ENCODE measurements around the gene NCKIPSD. TPM values are rescaled to one million over a fixed set of nuclear protein-coding genes. Genes with fewer than 3 reads are reported as not detected.

The NCKIPSD gene
- total RNA-seq, 2 experiments from 2014 or later = 42.2 to 42.6 TPM

DNA sequence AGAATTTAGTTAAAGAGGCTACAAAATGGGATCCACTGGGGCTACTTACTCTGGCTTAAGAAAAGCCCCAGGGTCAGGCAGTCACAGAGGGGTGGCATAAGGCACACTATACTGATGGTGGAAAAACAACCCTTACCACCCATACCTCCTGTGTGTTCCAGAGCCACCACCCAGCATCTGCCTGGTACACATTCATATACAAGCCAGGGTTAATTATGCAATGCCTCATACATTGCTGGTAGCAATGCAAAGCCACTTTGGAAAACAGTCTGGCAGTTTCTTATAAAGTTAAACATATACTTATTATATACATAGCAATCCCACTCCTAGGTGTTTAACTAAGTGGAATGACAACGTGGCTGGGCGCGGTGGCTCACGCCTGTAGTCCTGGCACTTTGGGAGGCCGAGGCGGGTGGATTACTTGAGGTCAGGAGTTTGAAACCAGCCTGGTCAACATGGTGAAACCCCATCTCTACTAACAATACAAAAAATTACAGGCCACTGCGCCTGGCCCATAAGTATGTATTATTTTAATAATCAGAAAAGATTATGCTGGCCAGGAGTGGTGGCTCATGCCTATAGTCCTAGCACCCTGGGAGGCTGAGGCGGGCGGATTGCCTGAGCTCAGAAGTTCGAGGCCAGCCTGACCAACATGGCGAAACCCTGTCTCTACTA lies 15.2 kb upstream of the NCKIPSD start:
- ChIA-PET POLR2A (interaction anchor here (0.7 kb wide), 1 partner anchor 9 kb away, joined by 11 read pairs; no protein-coding TSS in a partner anchor), CTCF (no interaction called here)

DNA sequence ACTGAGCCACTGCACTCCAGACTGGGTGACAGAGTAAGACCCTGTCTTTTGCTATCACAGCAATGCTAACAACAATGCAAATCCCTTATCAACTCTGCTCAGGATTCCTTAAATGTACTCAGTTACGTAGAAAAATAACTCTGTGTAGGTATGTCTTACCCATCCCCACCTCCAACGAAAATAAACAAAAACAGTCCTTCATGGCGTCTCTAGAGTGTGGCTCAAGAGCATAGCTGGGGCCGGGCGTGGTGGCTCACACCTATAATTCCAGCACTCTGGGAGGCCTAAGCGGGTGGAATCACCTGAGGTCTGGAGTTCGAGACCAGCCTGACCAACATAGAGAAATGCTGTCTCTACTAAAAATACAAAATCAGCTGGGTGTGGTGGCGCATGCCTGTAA lies 13.2 kb upstream of the NCKIPSD start:
- CTCF ChIA-PET = interaction anchor here (0.6 to 1.4 kb wide), 2 partner anchors 75 to 650 kb away, joined by 3 to 4 read pairs; no protein-coding TSS in a partner anchor
- POLR2A ChIA-PET = interaction anchor here (1.5 kb wide), 1 partner anchor 9 kb away, joined by 4 read pairs; no protein-coding TSS in a partner anchor

DNA sequence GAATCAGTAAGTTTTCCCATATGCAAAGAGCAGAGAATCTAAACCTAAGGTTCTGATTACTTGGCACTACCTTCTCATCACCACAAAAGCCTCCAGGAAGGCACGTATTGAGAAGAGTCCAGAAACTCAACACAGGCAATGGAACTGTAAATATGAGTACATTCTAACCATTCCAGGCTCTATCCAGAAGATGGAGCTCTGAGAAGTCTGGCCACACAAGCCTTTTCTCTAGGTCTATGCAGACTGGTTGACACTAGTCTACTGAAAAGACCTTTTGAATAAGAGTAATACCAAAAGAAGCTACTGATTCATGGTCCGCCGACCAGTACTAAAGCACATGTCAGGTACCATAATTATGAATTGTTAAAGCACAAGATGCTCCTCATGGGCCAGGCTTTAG lies 12.2 kb upstream of the NCKIPSD start:
- POLR2A ChIA-PET = interaction anchor here (0.6 to 1.5 kb wide), 2 partner anchors 10 to 14 kb away, joined by 4 to 7 read pairs; no protein-coding TSS in a partner anchor
- CTCF ChIA-PET = interaction anchor here (1.4 kb wide), 1 partner anchor 12 kb away, joined by 5 read pairs; the partner anchor contains the start of gene NCKIPSD

DNA sequence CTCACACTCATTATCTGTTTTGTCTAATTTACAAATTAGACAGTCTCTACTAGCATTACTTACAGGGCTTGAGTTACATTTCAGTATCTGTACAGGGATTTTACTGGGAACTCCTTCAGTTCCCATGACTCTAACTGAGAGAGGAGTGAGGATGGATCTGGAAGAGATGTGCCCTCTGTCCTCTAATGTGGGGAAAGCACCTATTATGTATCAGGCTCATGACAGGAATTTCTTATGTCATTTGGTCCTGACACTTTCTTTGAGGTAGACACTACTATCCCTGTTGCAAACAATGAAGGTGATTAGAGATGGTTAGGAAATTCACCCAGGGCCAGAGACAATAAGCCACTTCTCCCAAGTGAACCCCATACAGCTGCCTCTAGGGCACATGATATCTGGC lies 10.9 kb upstream of the NCKIPSD start:
- ChIA-PET CTCF (no interaction called here), POLR2A (interaction anchor here (1.0 kb wide), 1 partner anchor 11 kb away, joined by 3 read pairs; no protein-coding TSS in a partner anchor)

DNA sequence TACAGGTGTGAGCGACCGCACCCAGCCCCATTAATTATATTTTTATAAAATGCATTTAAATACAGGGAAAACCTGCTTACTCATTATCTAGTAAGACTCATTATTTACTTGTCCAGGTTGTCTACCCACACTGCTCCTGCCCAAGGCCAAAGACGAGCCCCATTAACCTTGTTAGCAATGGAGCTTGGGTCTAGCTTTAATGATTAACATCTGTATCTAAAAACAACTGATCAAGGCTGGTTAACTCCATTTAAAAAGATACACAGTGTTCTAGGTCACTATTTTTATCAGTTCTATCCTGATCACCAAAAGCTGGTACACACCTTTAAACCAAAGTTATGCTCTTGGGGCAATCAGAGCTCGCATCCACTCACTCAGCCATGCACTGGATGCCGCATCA lies 10.4 kb upstream of the NCKIPSD start:
- POLR2A ChIA-PET = interaction anchor here (1.0 kb wide), 1 partner anchor 10 kb away, joined by 3 read pairs; no protein-coding TSS in a partner anchor
- CTCF ChIA-PET = interaction anchor here (0.8 to 1.2 kb wide), 2 partner anchors 10 to 33 kb away, joined by 3 read pairs; partner anchors contain the start of gene NCKIPSD

DNA sequence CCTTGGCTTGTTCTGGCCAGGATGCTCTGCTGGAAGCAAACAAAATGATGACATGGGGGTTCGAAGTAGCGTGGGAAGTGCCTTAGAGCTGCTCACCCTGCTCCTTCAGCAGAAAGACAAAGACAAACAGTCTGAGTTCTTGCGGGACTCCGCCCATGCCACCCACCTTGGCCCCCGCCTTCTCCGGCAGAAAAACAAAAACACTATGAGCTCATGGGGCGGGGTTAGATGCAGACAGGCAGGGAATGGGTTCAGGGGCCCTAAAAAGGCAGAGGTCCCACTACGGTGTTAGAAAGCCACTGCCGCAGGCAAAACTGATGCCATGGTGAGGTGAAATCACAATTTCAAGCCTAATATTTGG lies 9.7 kb upstream of the NCKIPSD start:
- ChIA-PET POLR2A (no interaction called here), CTCF (interaction anchor here (0.8 to 1.2 kb wide), 2 partner anchors 10 to 32 kb away, joined by 3 read pairs; partner anchors contain the start of gene NCKIPSD)

DNA sequence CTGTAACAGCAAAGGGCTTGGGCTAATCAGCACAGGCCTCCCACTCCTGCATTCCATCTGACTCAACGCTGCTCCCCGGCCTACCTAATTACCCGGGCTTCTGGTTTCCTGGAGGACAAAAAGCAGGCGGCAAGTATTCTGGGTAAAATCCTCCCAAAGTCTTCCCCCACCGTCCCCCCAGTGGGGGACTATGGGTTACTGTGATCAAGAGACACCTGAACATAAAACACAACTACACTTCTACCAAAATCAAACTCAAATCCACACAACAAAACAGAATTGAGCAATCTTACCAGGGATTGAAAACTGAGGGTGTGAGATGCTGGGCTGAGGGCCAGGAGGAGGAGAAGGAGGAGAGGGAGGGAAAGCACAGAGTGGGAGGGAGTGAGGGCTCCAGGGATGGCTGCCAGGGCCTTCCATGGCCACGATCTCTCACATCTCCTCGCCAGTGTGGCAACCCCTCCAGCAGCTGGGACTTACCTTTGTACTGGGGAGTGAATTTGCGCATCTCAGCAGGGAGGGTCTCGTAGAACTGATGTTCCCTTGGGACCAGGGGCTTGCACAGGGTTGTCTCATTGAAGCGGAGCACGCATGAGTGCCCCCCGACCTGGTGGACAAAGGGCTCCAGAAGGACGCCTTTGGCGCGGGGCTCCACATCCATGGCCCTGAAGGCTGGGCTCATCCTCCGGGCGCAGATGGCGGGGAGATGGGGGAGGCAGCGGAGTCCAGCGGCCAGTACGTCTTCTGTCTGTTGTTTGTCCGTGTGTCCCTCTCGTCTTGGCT lies 9.1 kb upstream of the NCKIPSD start:
- POLR2A ChIA-PET = no interaction called here
- CTCF ChIA-PET = interaction anchor here (1.2 kb wide), 1 partner anchor 9 kb away, joined by 3 read pairs; the partner anchor contains the start of gene NCKIPSD

DNA sequence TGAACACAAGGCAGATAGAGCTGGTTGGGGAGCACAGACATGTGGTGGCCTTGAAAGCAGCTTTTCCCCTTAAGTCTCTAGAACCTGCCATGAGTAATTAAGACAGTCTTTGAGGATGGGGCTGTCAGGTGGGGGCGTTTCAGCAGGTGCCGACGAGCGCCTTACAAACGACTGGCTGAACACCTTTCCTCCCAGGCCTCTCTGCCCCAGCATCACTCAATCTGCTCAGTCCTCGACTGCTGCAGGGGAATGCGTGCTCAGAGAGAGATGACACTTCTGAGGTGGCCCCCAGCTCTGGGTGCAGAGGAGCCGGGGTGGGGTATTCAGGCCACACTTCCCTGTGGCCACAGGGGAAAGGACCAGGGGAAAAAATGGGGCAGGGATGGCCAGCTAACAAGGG lies 8.1 kb upstream of the NCKIPSD start:
- POLR2A ChIA-PET = no interaction called here
- CTCF ChIA-PET = interaction anchor here (1.1 kb wide), 1 partner anchor 9 kb away, joined by 3 read pairs; no protein-coding TSS in a partner anchor

DNA sequence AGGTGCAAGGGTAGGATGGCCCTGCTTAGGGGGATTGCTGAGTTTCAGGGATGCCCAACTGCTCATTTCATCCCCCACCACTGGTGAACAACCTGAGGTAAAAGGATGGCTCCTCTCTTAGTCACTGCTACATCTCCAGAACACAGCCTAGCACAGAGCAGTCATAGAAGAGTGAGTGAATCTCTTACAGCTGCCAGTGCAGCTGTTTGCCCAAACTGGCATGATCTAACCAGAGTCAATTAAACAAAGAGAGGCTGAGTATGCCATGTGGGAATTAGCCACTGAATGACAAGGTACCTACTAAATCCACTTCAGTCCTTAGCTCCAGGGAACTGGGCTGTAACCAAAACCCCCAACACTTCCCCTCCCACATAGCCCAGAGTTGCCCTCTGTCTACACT lies 6.8 kb upstream of the NCKIPSD start:
- POLR2A ChIA-PET = no interaction called here
- CTCF ChIA-PET = interaction anchor here (0.6 to 1.1 kb wide), 2 partner anchors 8 to 405 kb away, joined by 3 to 5 read pairs; no protein-coding TSS in a partner anchor

DNA sequence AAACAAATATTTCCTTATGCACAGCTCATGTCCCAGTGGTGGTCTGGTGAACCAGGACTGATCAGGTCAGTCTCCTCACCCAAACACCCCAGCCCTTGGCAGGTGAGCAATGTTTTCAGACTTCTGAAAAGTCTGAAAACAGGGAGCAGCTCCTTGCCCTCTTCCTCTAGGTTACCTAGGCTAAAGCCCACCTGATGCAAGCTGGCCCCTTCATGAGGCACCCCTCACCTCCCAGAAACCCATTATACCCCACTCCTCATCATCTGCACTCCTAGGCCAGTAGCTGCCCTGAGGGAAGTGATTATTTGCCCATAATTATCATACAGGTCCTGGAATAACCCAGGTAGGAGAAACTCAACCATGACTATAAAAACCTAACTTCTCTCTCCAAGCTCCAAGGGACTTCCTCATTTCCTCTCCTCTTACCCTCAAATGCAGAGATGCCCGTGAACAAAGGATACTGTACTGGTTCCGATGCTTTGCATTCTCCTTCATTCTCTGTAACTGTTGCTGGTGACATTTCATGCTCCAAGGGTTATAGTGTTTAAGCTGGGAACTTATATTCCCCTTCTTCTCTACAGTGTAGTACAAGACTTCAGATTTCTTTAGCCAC lies 5.2 kb upstream of the NCKIPSD start:
- CTCF ChIA-PET = interaction anchor here (0.7 kb wide), 1 partner anchor 127 kb away, joined by 3 read pairs; no protein-coding TSS in a partner anchor
- POLR2A ChIA-PET = interaction anchor here (0.6 to 0.7 kb wide), 2 partner anchors 10 to 602 kb away, joined by 3 to 11 read pairs; no protein-coding TSS in a partner anchor

DNA sequence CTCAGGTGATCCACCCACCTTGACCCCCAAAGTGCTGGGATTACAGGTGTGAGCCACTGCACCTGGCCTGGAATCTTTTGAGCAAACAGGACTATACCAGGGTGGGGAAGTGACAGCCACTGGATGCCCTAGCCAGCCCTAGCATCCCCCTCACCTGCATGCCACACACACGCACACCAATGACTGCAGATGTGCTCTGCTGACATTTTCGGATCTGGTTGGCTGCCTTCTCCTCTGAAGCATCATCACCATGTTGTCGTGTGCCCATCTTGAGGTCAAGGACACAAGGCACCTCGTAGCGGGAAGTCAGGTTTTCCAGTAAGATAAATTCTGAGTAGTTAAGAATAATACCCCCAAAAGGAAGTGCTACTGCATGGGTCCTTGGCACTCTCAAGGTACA lies 3.7 kb upstream of the NCKIPSD start:
- CTCF ChIA-PET = interaction anchor here (0.6 kb wide), 1 partner anchor 618 kb away, joined by 3 read pairs; no protein-coding TSS in a partner anchor
- POLR2A ChIA-PET = no interaction called here

DNA sequence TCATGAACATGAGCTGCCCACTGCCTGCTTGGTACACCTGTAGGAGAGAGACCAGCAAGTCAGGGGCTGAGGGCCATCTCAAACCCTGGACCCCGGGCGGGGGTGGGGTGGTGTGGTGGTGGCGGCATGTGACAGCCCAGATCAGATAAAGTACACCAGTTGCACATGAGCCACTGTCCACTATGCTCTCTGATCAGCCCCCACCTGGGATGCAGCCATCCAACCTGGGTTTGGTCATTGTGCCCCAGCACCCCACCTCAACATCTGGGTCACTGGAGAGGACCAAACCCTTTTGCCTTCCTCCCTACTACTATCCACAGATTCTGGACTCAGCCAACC lies 3.0 kb upstream of the NCKIPSD start:
- ChIA-PET CTCF (interaction anchor here (0.6 to 1.1 kb wide), 3 partner anchors 15 to 144 kb away, joined by 3 read pairs; partner anchors contain the start of gene CELSR3), POLR2A (interaction anchor here (0.6 kb wide), 1 partner anchor 32 kb away, joined by 3 read pairs; no protein-coding TSS in a partner anchor)

DNA sequence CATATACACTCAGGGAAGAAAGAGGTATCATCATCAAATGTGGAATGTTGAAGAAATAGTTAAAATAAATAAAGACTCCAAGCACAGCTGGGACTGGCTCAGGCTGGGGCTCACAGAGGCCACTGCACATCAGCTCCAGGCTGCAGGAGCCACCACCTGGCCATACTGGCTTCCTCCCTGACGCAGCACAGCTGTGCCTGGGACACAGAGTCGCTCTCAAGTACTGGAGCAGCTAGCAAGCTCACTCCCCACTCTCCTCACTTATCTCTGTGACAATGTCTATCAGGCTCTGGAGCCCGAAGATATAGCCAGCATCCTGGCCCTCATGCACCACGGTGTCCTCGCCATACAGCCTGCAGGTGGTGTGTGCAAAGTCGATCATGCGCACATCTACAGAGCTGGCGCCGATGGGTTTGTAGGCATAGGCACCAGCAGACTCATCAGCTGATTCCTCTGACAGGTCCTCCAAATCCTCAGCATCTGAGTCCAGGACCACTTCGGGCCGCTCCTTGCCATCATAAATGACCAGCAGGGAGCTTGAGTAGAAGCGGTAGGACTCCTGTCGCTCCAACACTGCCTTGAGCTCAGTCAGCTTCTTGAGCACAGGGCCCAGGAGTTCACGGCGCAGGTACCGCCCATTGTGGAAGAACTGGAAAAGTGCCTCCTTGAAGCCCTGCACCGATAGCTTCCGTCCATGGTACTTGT lies 2.5 kb upstream of the NCKIPSD start:
- ChIA-PET POLR2A (interaction anchor here (0.5 to 0.6 kb wide), 2 partner anchors 32 to 359 kb away, joined by 3 to 4 read pairs; no protein-coding TSS in a partner anchor), CTCF (interaction anchor here (1.0 to 1.1 kb wide), 2 partner anchors 25 to 145 kb away, joined by 3 read pairs; partner anchors contain the start of gene CELSR3)

DNA sequence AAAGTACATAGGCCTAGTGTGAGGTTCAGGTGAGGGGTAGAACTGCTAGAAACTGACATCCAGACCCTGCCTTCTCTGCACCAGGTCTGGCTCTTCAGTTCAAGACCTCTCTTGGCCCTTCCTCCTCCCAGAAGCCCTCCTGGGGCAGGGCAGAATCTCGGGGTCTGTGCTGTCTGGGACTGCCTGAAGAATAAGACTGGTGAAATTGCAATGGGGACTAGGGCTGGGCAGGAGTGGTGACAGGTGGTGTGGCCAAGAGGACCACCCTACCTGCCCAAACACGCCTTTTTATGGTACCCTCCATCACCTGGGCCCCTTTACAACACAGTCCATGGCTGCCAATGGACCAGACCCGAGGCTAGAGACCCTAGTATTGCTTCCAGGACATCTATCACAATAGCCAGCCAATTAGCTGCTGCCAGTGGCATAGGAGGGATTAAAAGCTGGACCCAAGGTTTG lies 1.5 kb upstream of the NCKIPSD start:
- CTCF ChIA-PET = interaction anchor here (1.3 to 2.0 kb wide), 3 partner anchors 29 to 57 kb away, joined by 3 to 7 read pairs (median 5); no protein-coding TSS in a partner anchor
- POLR2A ChIA-PET = interaction anchor here (0.5 kb wide), 1 partner anchor 360 kb away, joined by 4 read pairs; no protein-coding TSS in a partner anchor

DNA sequence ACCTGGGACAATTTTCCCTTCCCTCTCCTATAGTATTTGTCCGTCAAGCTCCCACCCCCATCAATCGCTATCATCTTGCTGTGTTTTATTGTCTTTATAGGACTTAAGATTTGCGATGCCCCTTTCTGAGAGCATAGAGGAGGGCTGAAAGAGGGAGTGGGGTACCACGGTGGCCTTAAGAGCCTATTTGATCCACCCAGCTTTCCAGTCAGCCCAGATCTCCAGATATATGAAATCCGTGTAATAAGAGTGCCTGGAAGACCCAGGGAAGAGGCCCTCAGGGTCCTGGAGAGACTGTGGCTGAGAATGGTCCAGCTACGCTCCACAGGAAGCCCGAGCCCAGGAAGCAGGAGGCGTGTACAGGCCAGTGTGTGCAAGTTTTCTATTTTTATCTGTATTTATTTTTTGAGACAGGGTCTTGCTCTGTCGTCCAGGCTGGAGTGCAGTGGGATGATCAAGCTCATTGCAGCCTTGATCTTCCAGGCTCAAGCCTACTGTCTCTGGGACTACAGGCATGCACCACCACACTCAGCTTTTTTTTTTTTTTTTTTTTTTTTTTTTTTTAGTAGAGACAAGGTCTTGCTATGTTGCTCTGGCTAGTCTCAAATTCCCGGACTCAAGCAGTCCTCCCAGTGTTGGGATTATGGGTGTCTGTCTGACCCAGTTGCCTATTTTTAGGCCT lies 964 bp upstream of the NCKIPSD start:
- ChIA-PET POLR2A (interaction anchor here (0.7 kb wide), 1 partner anchor 9 kb away, joined by 3 read pairs; no protein-coding TSS in a partner anchor), CTCF (interaction anchor here (0.6 to 2.0 kb wide), 8 partner anchors 11 to 1089 kb away, joined by 3 to 7 read pairs (median 3); partner anchors contain the start of genes IMPDH2 and SLC26A6)

DNA sequence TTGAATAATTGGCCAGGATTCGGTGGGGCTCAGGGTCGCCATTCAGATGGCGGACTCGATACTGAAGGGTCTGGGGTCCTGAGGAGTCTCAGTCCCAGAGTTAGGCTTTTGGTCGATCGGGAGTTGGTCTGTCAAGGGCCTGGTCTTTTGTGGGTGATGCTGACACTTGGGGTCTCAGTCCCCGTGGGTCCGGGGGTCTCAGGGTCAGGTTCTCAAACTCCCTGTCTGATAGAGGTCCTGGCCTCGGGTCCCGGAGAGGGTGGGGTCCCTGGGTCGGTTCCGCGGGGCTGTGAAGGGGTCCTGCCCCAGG lies 467 bp downstream of the NCKIPSD start:
- ChIA-PET CTCF (interaction anchor here (0.8 to 2.0 kb wide), 11 partner anchors 10 to 344 kb away, joined by 3 to 8 read pairs (median 4); partner anchors contain the start of genes CELSR3, IMPDH2 and SLC26A6), POLR2A (interaction anchor here (1.0 kb wide), 2 partner anchors 50 to 384 kb away, joined by 3 read pairs; partner anchors contain the start of genes NME6 and SLC26A6)

DNA sequence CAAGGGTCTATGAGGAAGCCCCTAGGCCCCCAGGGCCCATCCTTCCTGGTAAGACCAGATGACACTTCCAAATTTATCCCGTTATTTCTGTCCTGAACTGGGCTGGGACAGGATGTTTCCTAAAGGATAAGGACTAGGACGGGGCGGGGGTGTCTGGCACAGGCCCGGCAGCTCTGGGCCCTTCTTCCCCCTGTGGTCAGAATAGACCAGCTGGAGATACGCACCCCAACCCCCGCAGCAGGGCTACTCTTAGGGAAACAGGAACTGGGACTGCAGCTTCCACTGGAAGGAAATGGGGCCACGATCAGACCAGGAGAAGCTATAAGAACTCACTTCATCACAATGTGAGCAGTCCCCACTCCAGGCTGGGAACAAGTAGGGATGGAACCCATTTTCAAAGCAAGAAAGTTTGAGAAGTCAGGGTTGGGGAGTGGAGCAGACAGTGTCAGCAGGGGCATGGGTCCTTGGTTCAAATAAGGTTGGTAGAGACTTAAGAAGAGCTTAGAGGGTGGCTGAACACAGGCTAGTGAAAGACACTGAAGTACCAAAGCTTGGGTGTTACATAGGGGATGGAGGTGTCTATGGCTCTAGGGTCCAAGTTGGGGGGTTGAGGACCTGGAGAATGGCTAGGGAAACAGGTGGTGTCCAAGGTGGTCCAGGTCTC lies 1.1 kb downstream of the NCKIPSD start:
- ChIA-PET CTCF (interaction anchor here (0.7 to 1.5 kb wide), 7 partner anchors 9 to 608 kb away, joined by 3 to 6 read pairs (median 3); partner anchors contain the start of gene SLC26A6), POLR2A (no interaction called here)
